LNCaP clone FGC (cell line): ENCODE results near the gene PPM1D.

Experiments used
- DNase-seq: peaks from one replicate; pipeline ENCODE4 v3.0.0-alpha.2; 2011; ENCODE audit warnings: low read depth
- H3K4me3 ChIP-seq: 2 replicates; pipeline ENCODE4 v1.5.1; 2011; ENCODE audit warnings: mild to moderate bottlenecking, low read depth, low read length, control low read depth
- CTCF ChIP-seq: IDR thresholded peaks from 2 replicates; pipeline ENCODE4 v1.5.1; 2012; ENCODE audit warnings: mild to moderate bottlenecking; ENCODE audit not compliant: control insufficient read depth, insufficient read depth; ENCODE audit errors: extremely low read depth

PPM1D gene

GRCh38 chr17:60680754-60681153, 80.8 kb downstream of the PPM1D start:
- no peak for TF ChIP-seq CTCF
- DNase-seq, result no peak
- H3K4me3 ChIP-seq, result no peak overlapping the region

- no peak for TF ChIP-seq CTCF
- H3K4me3 ChIP-seq, result no peak overlapping the region
- DNase-seq, result no peak
Measured at GRCh38 chr17:60685437-60685836, 85.4 kb downstream of the PPM1D start.

- DNase-seq, result no peak
- TF ChIP-seq CTCF, result no peak
- no peak overlapping the region for H3K4me3 ChIP-seq
Measured at GRCh38 chr17:60695960-60696359, 96.0 kb downstream of the PPM1D start.

GRCh38 chr17:60699090-60699489, 99.1 kb downstream of the PPM1D start:
- TF ChIP-seq CTCF, result no peak
- no peak for DNase-seq

GRCh38 chr17:60704170-60704569, 104.2 kb downstream of the PPM1D start:
- TF ChIP-seq CTCF, result no peak
- DNase-seq, result no peak
- no peak overlapping the region for H3K4me3 ChIP-seq

More at GRCh38 chr17:60699090-60699489, 99.1 kb downstream of the PPM1D start:
- no peak overlapping the region for H3K4me3 ChIP-seq

- H3K4me3 ChIP-seq, result no peak overlapping the region
- DNase-seq, result no peak
- TF ChIP-seq CTCF, result no peak
Measured at GRCh38 chr17:60712675-60713074, 112.7 kb downstream of the PPM1D start.

- DNase-seq, result no peak
- TF ChIP-seq CTCF, result no peak
- no peak overlapping the region for H3K4me3 ChIP-seq
Measured at GRCh38 chr17:60713608-60714007, 113.6 kb downstream of the PPM1D start.
